ENCODE results near the gene PBOV1. TPM values are rescaled to one million over a fixed set of nuclear protein-coding genes. Genes with fewer than 3 reads are reported as not detected.

The PBOV1 gene
- total RNA-seq, 1 donor: not detected

DNA sequence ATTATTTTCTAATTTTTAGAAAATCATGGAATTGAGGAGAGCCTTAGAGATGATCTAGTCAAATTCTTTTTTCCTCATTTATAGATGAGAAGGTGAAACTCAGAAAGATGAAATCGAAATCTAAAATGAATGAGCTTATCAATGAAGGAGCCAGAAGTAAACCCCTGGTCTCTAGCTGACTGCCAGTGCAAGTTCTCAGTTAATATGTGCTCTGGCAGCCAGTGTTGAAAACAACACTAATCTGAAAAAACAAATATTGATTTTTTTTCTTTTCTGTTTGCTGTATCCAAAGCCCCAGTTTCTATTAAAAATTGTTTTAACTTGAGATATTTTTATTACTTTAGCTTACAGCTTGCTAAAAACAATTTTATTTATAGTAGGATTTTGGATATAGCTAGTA is 21.5 kb upstream of the PBOV1 start:
- H3K4me3 ChIP-seq (ENCODE audit: low read depth, low read length): no peak overlapping the region
- TF ChIP-seq CTCF (IDR thresholded peaks at IDR 0.05; ENCODE audit: insufficient read depth, low read depth, low read length): no peak
- no peak for DNase-seq (ENCODE audit: low read depth)

- TF ChIP-seq CTCF (IDR thresholded peaks at IDR 0.05; ENCODE audit: insufficient read depth, low read depth, low read length): no peak
Observed at GRCh38 chr6:138238368-138238767, 20.1 kb upstream of the PBOV1 start.

GRCh38 chr6:138237463-138237862 is 19.2 kb upstream of the PBOV1 start:
- no peak for TF ChIP-seq CTCF (IDR thresholded peaks at IDR 0.05; ENCODE audit: insufficient read depth, low read depth, low read length)
- DNase-seq (ENCODE audit: low read depth): no peak
- H3K4me3 ChIP-seq (ENCODE audit: low read depth, low read length): no peak overlapping the region

More at GRCh38 chr6:138238368-138238767, 20.1 kb upstream of the PBOV1 start:
- DNase-seq (ENCODE audit: low read depth): no peak
- no peak overlapping the region for H3K4me3 ChIP-seq (ENCODE audit: low read depth, low read length)

DNA sequence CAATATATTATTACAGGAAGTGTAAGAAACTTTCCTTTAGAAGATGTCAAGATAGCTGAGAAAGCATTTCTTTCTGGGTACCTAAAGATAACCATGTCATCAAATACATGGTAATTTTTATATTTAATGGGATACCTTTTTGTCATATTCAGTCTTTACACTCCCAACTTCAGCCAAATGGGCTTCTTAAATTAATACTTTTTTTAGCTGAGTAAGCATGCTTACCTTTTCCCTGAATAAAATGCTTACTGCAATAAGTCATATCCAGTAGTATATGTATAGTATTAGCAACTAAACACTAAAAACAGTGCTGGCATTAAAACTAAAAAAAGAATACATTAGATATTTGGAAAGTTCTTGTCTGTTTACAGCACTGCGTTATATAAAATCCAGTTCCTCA is 17.4 kb upstream of the PBOV1 start:
- no peak overlapping the region for H3K4me3 ChIP-seq (ENCODE audit: low read depth, low read length)
- no peak for DNase-seq (ENCODE audit: low read depth)
- TF ChIP-seq CTCF (IDR thresholded peaks at IDR 0.05; ENCODE audit: insufficient read depth, low read depth, low read length): no peak

GRCh38 chr6:138235205-138235604 is 16.9 kb upstream of the PBOV1 start:
- no peak for TF ChIP-seq CTCF (IDR thresholded peaks at IDR 0.05; ENCODE audit: insufficient read depth, low read depth, low read length)
- H3K4me3 ChIP-seq (ENCODE audit: low read depth, low read length): no peak overlapping the region
- no peak for DNase-seq (ENCODE audit: low read depth)

- H3K4me3 ChIP-seq (ENCODE audit: low read depth, low read length): no peak overlapping the region
- TF ChIP-seq CTCF (IDR thresholded peaks at IDR 0.05; ENCODE audit: insufficient read depth, low read depth, low read length): no peak
- no peak for DNase-seq (ENCODE audit: low read depth)
Observed at GRCh38 chr6:138234363-138234762, 16.1 kb upstream of the PBOV1 start.

DNA sequence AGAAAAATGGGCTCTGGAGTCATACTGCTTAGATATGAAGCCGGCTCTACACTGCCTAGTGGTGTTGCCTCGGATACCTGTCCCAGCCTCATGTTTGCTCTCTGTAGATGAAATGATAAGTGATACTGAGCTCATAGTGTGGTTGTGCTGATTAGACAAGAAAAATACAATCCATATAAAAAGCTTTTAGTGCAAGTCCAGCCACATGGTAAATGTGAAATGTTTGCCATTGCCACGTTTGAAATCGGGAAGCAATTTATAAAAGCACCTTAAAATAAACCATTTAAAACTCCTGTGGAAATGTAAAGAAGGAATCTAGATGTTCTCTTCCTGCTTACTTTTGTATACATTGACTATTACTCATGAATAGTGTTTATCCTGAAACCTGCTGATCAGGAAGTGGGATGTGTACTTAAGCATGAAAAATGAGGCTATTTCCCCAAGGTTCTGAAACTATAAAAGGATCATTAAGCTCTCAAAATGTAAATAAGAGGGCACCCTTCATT is 13.1 kb upstream of the PBOV1 start:
- DNase-seq (ENCODE audit: low read depth): no peak
- TF ChIP-seq CTCF (IDR thresholded peaks at IDR 0.05; ENCODE audit: insufficient read depth, low read depth, low read length): no peak
- no peak overlapping the region for H3K4me3 ChIP-seq (ENCODE audit: low read depth, low read length)
